Right lobe of liver (tissue), 6 donors: Measurements from ENCODE around the gene PMEPA1. TPM values are rescaled to one million over a fixed set of nuclear protein-coding genes. Genes with fewer than 3 reads are reported as not detected.

Experiments
- ATAC-seq, 4 donors: fragments of 200-7000 bp; cut with Tn5 transposase; one replicate each; pipeline ENCODE4 v1.9.1; 2020; ENCODE audit warnings: mild to moderate bottlenecking in 4 of 4, moderate library complexity in 4 of 4
- DNase-seq, 3 donors: peaks; one replicate each; pipeline ENCODE4 v3.0.0-alpha.2; 2020
- H3K27ac ChIP-seq, 3 donors: fragments of 200-600 bp; one replicate each; pipeline ENCODE4 v1.8.0; 2022
- H3K27me3 ChIP-seq, 2 donors: fragments of 200-600 bp; one replicate each; pipeline ENCODE4 v1.8.0; 2022
- H3K36me3 ChIP-seq, 4 donors: fragments of 200-600 bp; sonication (generic) in 1 of 4; one replicate each; pipeline versions ENCODE4 v1.5.1 to v1.8.0; 2017 to 2022; ENCODE audit warnings: control low read depth in 1 of 4
- H3K4me1 ChIP-seq, 4 donors: fragments of 200-600 bp; sonication (generic) in 1 of 4; one replicate each; pipeline versions ENCODE4 v1.5.1 to v1.8.0; 2017 to 2022; ENCODE audit warnings: control low read depth in 1 of 4
- H3K4me3 ChIP-seq, 3 donors: fragments of 200-600 bp; one replicate each; pipeline ENCODE4 v1.8.0; 2022
- H3K9me3 ChIP-seq, 4 donors: fragments of 200-600 bp; sonication (generic) in 1 of 4; one replicate each; pipeline versions ENCODE4 v1.5.1 to v1.8.0; 2017 to 2022; ENCODE audit warnings: control low read depth in 1 of 4
- CTCF ChIP-seq, 4 donors: fragments of 200-600 bp in 3 of 4; fragments of 450-650 bp in 1 of 4; IDR thresholded peaks; one replicate each; pipeline versions ENCODE4 v1.5.1 to v1.8.0; 2016 to 2022; ENCODE audit warnings: antibody characterized with exemption in 4 of 4, mild to moderate bottlenecking in 2 of 4
- POLR2A ChIP-seq: fragments of 450-650 bp; IDR thresholded peaks from one replicate; pipeline ENCODE4 v1.6.1; 2017; ENCODE audit warnings: antibody characterized with exemption, mild to moderate bottlenecking
- WGBS: methylation state at CpG from one replicate; pipeline ENCODE4 v1.1.6; 2018; ENCODE audit warnings: low coverage, low lambda C conversion rate; ENCODE audit not compliant: insufficient coverage; ENCODE audit errors: missing lambda C conversion rate; 5-methylcytosine and 5-hydroxymethylcytosine counted together
- intact Hi-C, 2 donors: fragments of 100-400 bp; cut with DNase I; formaldehyde crosslinking; loops; one replicate each; pipeline versions ENCODE4 v1.11.2 to v1.14.1; 2022
- total RNA-seq, 6 experiments: library from RNA; depleted of rRNA in 2 of 6; stranded (reverse); fragments of >200 nt in 2 of 6; fragmentation: NEBNext Ultra II Directional in 3 of 6; extraction: Animal tissue kit (Norgen Biotek cat#: 25700) in 3 of 6; gene quantifications; one replicate each; pipeline versions ENCODE4 v1.1.0 to v1.2.4, GENCODE V29; 2016 to 2023
- donor health status: DM: no; HTN: yes; CAD: no.
- donor health status: DM: no; HTN: no; CAD: no.
- donor health status: DM: no; HTN: no; CAD: no.
- donor health status: DM: no; HTN: yes; CAD: no.
- donor health status: DM: no; HTN: yes; CAD: no.

PMEPA1 gene
- total RNA-seq, 6 experiments from 2014 or later, result 0.50 to 2.3 (median 1.4) TPM

GRCh38 chr20:57705127-57705899 lies 4.5 kb downstream of the PMEPA1 start:
- H3K27ac ChIP-seq, result no peak overlapping the region
- H3K4me1 ChIP-seq, result peaks cover 0 to 5% (median 0%) of the 10 kb centered on the region in 4 donors
- ATAC-seq (no peak), DNase-seq (no peak)
- intact Hi-C loops, result no loop called here
- H3K27me3 ChIP-seq, result no peaks in the 10 kb centered on the region
- H3K9me3 ChIP-seq, result no peaks in the 10 kb centered on the region
- WGBS, result 57% methylated on average over 17 of the region's 18 CpGs
- H3K4me3 ChIP-seq, result no peak overlapping the region
- no peak for TF ChIP-seq CTCF (IDR thresholded peaks at IDR 0.05)
- no peak for TF ChIP-seq POLR2A
- H3K36me3 ChIP-seq, result no peaks in the 10 kb centered on the region

- no peak overlapping the region for H3K4me3 ChIP-seq
- H3K27me3 ChIP-seq, result no peaks in the 10 kb centered on the region
- intact Hi-C loops, result no loop called here
- H3K36me3 ChIP-seq, result no peaks in the 10 kb centered on the region
- no peak overlapping the region for H3K27ac ChIP-seq
- WGBS, result no CpG with 5 or more reads among the region's 14 CpGs
- DNase-seq (no peak), ATAC-seq (no peak)
- H3K4me1 ChIP-seq, result no peaks in the 10 kb centered on the region
- H3K9me3 ChIP-seq, result no peaks in the 10 kb centered on the region
- TF ChIP-seq CTCF (IDR thresholded peaks at IDR 0.05) (no peak), POLR2A (no peak)
Observed at GRCh38 chr20:57704245-57704644, 5.6 kb downstream of the PMEPA1 start.

GRCh38 chr20:57703013-57703412 lies 6.8 kb downstream of the PMEPA1 start:
- Histone ChIP-seq H3K4me1 (no peaks in the 10 kb centered on the region), H3K36me3 (no peaks in the 10 kb centered on the region), H3K9me3 (no peaks in the 10 kb centered on the region), H3K27me3 (no peaks in the 10 kb centered on the region), H3K27ac (no peak overlapping the region), H3K4me3 (no peak overlapping the region)
- TF ChIP-seq POLR2A, result no peak
- no peak for TF ChIP-seq CTCF (IDR thresholded peaks at IDR 0.05)
- intact Hi-C loops, result no loop called here
- DNase-seq (no peak), ATAC-seq (no peak)
- WGBS, result 70% methylated on average over 2 of the region's 6 CpGs

- intact Hi-C loops, result no loop called here
- H3K9me3 ChIP-seq, result no peaks in the 10 kb centered on the region
- no peaks in the 10 kb centered on the region for H3K27me3 ChIP-seq
- no peak overlapping the region for H3K4me3 ChIP-seq
- no peaks in the 10 kb centered on the region for H3K4me1 ChIP-seq
- ATAC-seq, result no peak
- no peaks in the 10 kb centered on the region for H3K36me3 ChIP-seq
- no peak for DNase-seq
- 46% methylated on average over 6 of the region's 6 CpGs for WGBS
- H3K27ac ChIP-seq, result no peak overlapping the region
- TF ChIP-seq POLR2A, result no peak
- no peak for TF ChIP-seq CTCF (IDR thresholded peaks at IDR 0.05)
Observed at GRCh38 chr20:57702521-57702920, 7.3 kb downstream of the PMEPA1 start.
